Ectodermal cell (in vitro differentiated cells): ENCODE results near the gene GPR162.

ENCODE experiments used
- H3K27ac ChIP-seq: 2 replicates; pipeline ENCODE4 v1.7.0; 2013; ENCODE audit warnings: mild to moderate bottlenecking, low read depth, low read length; ENCODE audit not compliant: insufficient read depth, poor library complexity, severe bottlenecking
- H3K27me3 ChIP-seq: 2 replicates; pipeline ENCODE4 v1.7.0; 2013; ENCODE audit warnings: mild to moderate bottlenecking, low read length; ENCODE audit not compliant: insufficient read depth, control insufficient read depth, poor library complexity, severe bottlenecking
- H3K36me3 ChIP-seq: one replicate; pipeline ENCODE4 v1.7.0; 2013; ENCODE audit warnings: low read length; ENCODE audit not compliant: control insufficient read depth, insufficient read depth
- H3K4me1 ChIP-seq: one replicate; pipeline ENCODE4 v1.7.0; 2013; ENCODE audit warnings: low read length; ENCODE audit not compliant: control insufficient read depth, insufficient read depth
- H3K4me3 ChIP-seq: 2 replicates; pipeline ENCODE4 v1.7.0; 2013; ENCODE audit warnings: low read depth, low read length, control low read depth; ENCODE audit not compliant: insufficient read depth
- H3K9me3 ChIP-seq: 2 replicates; pipeline ENCODE4 v1.7.0; 2013; ENCODE audit warnings: mild to moderate bottlenecking, low read length, moderate library complexity; ENCODE audit not compliant: control insufficient read depth
- WGBS, 2 experiments: methylation state at CpG; one replicate each; pipeline ENCODE4 v1.1.7; 2013; ENCODE audit warnings: missing lambda C conversion rate in 2 of 2; 5-methylcytosine and 5-hydroxymethylcytosine counted together

The GPR162 gene

GRCh38 chr12:6787309-6787708 lies 34.3 kb upstream of the GPR162 start:
- H3K4me1 ChIP-seq = peaks cover 18% of the 10 kb centered on the region
- no peaks in the 10 kb centered on the region for H3K36me3 ChIP-seq
- 89 to 94% methylated on average over 5 of the region's 5 CpGs for WGBS, 2 experiments
- no peaks in the 10 kb centered on the region for H3K27me3 ChIP-seq
- no peak overlapping the region for H3K4me3 ChIP-seq
- H3K27ac ChIP-seq = no peak overlapping the region
- no peaks in the 10 kb centered on the region for H3K9me3 ChIP-seq

DNA sequence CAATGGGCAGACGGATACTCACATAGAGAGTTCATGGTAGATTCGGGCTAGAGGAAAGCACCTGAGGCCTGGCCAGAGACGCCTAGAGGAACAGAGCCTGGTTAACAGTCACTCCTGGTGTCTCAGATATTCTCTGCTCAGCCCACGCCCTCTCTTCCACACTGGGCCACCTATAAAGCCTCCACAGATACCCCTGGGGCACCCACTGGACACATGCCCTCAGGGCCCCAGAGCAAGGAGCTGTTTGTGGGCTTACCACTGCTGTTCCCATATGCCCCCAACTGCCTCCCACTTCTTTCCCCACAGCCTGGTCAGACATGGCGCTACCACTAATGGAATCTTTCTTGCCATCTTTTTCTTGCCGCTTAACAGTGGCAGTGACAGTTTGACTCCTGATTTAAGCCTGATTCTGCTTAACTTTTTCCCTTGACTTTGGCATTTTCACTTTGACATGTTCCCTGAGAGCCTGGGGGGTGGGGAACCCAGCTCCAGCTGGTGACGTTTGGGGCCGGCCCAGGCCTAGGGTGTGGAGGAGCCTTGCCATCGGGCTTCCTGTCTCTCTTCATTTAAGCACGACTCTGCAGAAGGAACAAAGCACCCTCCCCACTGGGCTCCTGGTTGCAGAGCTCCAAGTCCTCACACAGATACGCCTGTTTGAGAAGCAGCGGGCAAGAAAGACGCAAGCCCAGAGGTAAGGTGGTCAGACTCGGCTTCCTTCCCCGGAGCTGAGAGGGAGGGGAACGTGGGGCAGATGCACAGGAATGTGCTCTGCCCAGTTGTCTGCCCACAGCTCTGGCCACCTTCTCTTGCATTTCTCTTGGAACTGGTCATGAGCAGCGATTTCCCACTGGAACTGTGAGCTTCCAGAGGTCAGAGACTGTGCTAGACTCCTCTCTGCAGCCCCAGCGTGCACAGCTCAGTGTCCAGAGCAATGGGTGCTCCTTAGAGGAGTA lies 32.4 kb upstream of the GPR162 start, which contains the start of gene CD4:
TSS of gene CD4 (plus strand) at position 557 of the 953 bp plus-strand sequence. CDS start 10,611 bp downstream, outside the sequence.
- Histone ChIP-seq H3K36me3 (no peaks in the 10 kb centered on the region), H3K27ac (no peak within 1 kb of the TSS), H3K4me3 (no peak within 1 kb of the TSS), H3K4me1 (peaks cover 17% of the 10 kb centered on the region), H3K27me3 (no peaks in the 10 kb centered on the region), H3K9me3 (no peaks in the 10 kb centered on the region)
- 65 to 67% methylated on average over 18 of the region's 18 CpGs for whole genome bisulfite sequencing, 2 experiments

- Histone ChIP-seq H3K9me3 (no peaks in the 10 kb centered on the region), H3K27ac (no peak overlapping the region), H3K4me3 (no peak overlapping the region), H3K27me3 (no peaks in the 10 kb centered on the region), H3K36me3 (no peaks in the 10 kb centered on the region), H3K4me1 (peaks cover 17% of the 10 kb centered on the region)
- WGBS, 2 experiments = 95 to 96% methylated on average over 12 of the region's 12 CpGs
Observed at GRCh38 chr12:6790496-6791150, 31.0 kb upstream of the GPR162 start.

DNA sequence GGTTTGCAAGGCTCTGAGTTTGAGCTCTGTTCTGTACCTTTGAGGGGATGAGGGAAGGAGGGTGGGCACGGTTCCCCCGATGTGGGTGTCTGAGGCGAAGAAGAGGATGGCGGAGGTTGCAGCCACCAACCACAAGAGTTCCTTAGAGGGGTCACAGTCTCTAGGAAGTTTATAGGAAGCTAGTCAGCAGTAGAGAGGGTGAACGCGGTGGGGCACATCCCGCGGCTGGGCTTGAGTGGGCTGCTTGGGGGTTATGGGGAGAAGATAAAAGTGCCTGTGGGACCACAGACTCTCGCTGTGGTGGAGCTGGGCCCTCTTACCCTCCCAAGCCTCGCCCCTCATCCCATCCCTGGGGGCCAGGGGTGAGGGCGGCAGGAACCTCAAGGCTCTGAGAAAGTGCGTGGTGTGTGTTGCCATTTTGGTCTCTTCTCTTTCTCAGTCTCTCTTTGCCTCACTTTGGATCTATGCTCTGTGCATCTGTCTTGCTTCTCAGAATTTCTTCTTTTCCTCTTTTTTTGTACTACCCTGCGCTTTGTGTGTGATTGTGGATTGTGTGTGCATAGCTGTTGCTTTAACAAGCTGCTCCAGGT lies 29.6 kb upstream of the GPR162 start:
- 96 to 97% methylated on average over 12 of the region's 13 CpGs for WGBS, 2 experiments
- H3K27ac ChIP-seq = no peak overlapping the region

GRCh38 chr12:6792522-6793201 lies 29.0 kb upstream of the GPR162 start:
- no peaks in the 10 kb centered on the region for H3K36me3 ChIP-seq
- no peaks in the 10 kb centered on the region for H3K27me3 ChIP-seq
- no peaks in the 10 kb centered on the region for H3K9me3 ChIP-seq
- peaks cover 17% of the 10 kb centered on the region for H3K4me1 ChIP-seq
- H3K27ac ChIP-seq = no peak overlapping the region
- no peak overlapping the region for H3K4me3 ChIP-seq
- 51 to 58% methylated on average over 12 of the region's 12 CpGs for WGBS, 2 experiments

More for the DNA sequence above, 29.6 kb upstream of the GPR162 start:
- Histone ChIP-seq H3K4me1 (peaks cover 17% of the 10 kb centered on the region), H3K4me3 (no peak overlapping the region), H3K27me3 (no peaks in the 10 kb centered on the region), H3K9me3 (no peaks in the 10 kb centered on the region), H3K36me3 (no peaks in the 10 kb centered on the region)

DNA sequence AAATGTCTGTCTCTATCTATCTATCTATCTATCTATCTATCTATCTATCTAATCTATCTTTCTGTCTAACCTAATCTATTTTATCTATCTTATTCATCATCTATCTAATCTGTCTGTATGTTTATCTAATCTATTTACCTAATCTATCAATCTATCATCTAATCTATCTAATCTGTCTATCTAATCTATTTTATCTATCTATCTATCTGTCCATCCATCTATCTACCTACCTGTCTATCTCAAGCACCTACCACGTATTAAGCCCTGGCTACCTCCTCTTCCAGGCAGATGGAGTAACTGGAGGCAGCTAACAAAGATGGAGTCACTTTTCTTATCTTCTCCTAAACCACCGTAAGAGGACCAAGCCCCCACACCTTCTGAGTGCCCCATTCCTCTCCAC lies 26.5 kb upstream of the GPR162 start:
- 91 to 100% methylated on average over 2 of the region's 2 CpGs for WGBS, 2 experiments
- Histone ChIP-seq H3K4me3 (no peak overlapping the region), H3K27ac (no peak overlapping the region), H3K9me3 (no peaks in the 10 kb centered on the region), H3K4me1 (peaks cover 12% of the 10 kb centered on the region), H3K36me3 (no peaks in the 10 kb centered on the region), H3K27me3 (no peaks in the 10 kb centered on the region)

- H3K4me1 ChIP-seq = peaks cover 12% of the 10 kb centered on the region
- H3K27ac ChIP-seq = no peak overlapping the region
- 93 to 96% methylated on average over 4 of the region's 4 CpGs for WGBS, 2 experiments
- no peaks in the 10 kb centered on the region for H3K9me3 ChIP-seq
- H3K36me3 ChIP-seq = no peaks in the 10 kb centered on the region
- H3K27me3 ChIP-seq = no peaks in the 10 kb centered on the region
- H3K4me3 ChIP-seq = no peak overlapping the region
Observed at GRCh38 chr12:6796576-6796975, 25.0 kb upstream of the GPR162 start.

GRCh38 chr12:6799147-6799546 lies 22.5 kb upstream of the GPR162 start:
- Histone ChIP-seq H3K27me3 (no peaks in the 10 kb centered on the region), H3K4me3 (no peak overlapping the region), H3K4me1 (no peaks in the 10 kb centered on the region), H3K27ac (no peak overlapping the region), H3K9me3 (no peaks in the 10 kb centered on the region), H3K36me3 (no peaks in the 10 kb centered on the region)
- WGBS, 2 experiments = 91 to 98% methylated on average over 5 of the region's 5 CpGs

- Histone ChIP-seq H3K4me1 (peaks cover 4% of the 10 kb centered on the region), H3K4me3 (no peak overlapping the region), H3K9me3 (no peaks in the 10 kb centered on the region), H3K27ac (no peak overlapping the region), H3K36me3 (no peaks in the 10 kb centered on the region), H3K27me3 (no peaks in the 10 kb centered on the region)
- WGBS, 2 experiments = 86 to 91% methylated on average over 1 of the region's 1 CpG
Observed at GRCh38 chr12:6807170-6807569, 14.5 kb upstream of the GPR162 start.
